KMS-11 (cell line): ENCODE results near the gene PRR23E.

ENCODE experiments used
- H2AFZ ChIP-seq: fragments of 200-600 bp; sonication (generic); 2 replicates; pipeline ENCODE4 v1.6.1; 2016; ENCODE audit warnings: antibody characterized with exemption, mixed run types, low read depth
- H3K27ac ChIP-seq: fragments of 200-600 bp; sonication (generic); 2 replicates; pipeline ENCODE4 v1.6.1; 2016; ENCODE audit warnings: mild to moderate bottlenecking, mixed run types
- H3K27me3 ChIP-seq: fragments of 200-600 bp; sonication (generic); 2 replicates; pipeline ENCODE4 v1.6.1; 2017; ENCODE audit warnings: mild to moderate bottlenecking, low read depth, mixed run types, moderate library complexity; ENCODE audit not compliant: insufficient read depth
- H3K36me3 ChIP-seq: fragments of 200-600 bp; sonication (generic); 2 replicates; pipeline ENCODE4 v1.6.1; 2017; ENCODE audit warnings: mild to moderate bottlenecking, mixed run types; ENCODE audit not compliant: insufficient read depth
- H3K4me1 ChIP-seq: fragments of 200-600 bp; sonication (generic); 2 replicates; pipeline ENCODE4 v1.6.1; 2016; ENCODE audit warnings: mild to moderate bottlenecking, low read depth, mixed run types; ENCODE audit not compliant: poor library complexity, severe bottlenecking
- H3K4me2 ChIP-seq: fragments of 200-600 bp; sonication (generic); 2 replicates; pipeline ENCODE4 v1.7.0; 2016; ENCODE audit warnings: mild to moderate bottlenecking, mixed run types
- H3K4me3 ChIP-seq: fragments of 200-600 bp; sonication (generic); IDR thresholded peaks from 2 replicates; pipeline ENCODE4 v1.6.1; 2017; ENCODE audit warnings: low read depth, low read length, mixed read lengths; ENCODE audit not compliant: insufficient read depth
- H3K79me2 ChIP-seq: fragments of 200-600 bp; sonication (generic); 2 replicates; pipeline ENCODE4 v1.6.1; 2016; ENCODE audit warnings: low read depth, mixed run types; ENCODE audit not compliant: insufficient read depth
- H3K9ac ChIP-seq: fragments of 200-600 bp; sonication (generic); 2 replicates; pipeline ENCODE4 v1.6.1; 2016; ENCODE audit warnings: mild to moderate bottlenecking, mixed run types
- H4K20me1 ChIP-seq: fragments of 200-600 bp; sonication (generic); 2 replicates; pipeline ENCODE4 v1.6.1; 2016; ENCODE audit warnings: mild to moderate bottlenecking, mixed run types; ENCODE audit not compliant: insufficient read depth
- TF ChIP-seq, protein P1 (sequence below): fragments of 200-600 bp; sonication (generic); conservative IDR thresholded peaks from 2 replicates; pipeline ENCODE4 v1.6.1; 2017; ENCODE audit warnings: low read depth, mild to moderate bottlenecking, antibody characterized with exemption, low read length, moderate library complexity, mixed read lengths

Gene PRR23E

GRCh38 chr3:127157171-127157828 lies 35.6 kb upstream of the PRR23E start:
- Histone ChIP-seq H3K36me3 (no peaks in the 10 kb centered on the region), H3K79me2 (no peaks in the 10 kb centered on the region), H3K27ac (no peak overlapping the region), H4K20me1 (no peaks in the 10 kb centered on the region), H3K27me3 (peaks cover 3% of the 10 kb centered on the region; the same call in 1 of the 2 replicates), H2AFZ (no peak overlapping the region), H3K4me3 (no peak overlapping the region), H3K4me1 (no peaks in the 10 kb centered on the region), H3K4me2 (no peak overlapping the region), H3K9ac (no peak overlapping the region)
- TF ChIP-seq, protein P1, sequence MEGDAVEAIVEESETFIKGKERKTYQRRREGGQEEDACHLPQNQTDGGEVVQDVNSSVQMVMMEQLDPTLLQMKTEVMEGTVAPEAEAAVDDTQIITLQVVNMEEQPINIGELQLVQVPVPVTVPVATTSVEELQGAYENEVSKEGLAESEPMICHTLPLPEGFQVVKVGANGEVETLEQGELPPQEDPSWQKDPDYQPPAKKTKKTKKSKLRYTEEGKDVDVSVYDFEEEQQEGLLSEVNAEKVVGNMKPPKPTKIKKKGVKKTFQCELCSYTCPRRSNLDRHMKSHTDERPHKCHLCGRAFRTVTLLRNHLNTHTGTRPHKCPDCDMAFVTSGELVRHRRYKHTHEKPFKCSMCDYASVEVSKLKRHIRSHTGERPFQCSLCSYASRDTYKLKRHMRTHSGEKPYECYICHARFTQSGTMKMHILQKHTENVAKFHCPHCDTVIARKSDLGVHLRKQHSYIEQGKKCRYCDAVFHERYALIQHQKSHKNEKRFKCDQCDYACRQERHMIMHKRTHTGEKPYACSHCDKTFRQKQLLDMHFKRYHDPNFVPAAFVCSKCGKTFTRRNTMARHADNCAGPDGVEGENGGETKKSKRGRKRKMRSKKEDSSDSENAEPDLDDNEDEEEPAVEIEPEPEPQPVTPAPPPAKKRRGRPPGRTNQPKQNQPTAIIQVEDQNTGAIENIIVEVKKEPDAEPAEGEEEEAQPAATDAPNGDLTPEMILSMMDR = no peak

GRCh38 chr3:127158614-127159229 lies 34.2 kb upstream of the PRR23E start:
- Histone ChIP-seq H3K36me3 (no peaks in the 10 kb centered on the region), H3K27me3 (peaks cover 3% of the 10 kb centered on the region; the same call in 1 of the 2 replicates), H3K27ac (no peak overlapping the region), H2AFZ (no peak overlapping the region), H3K79me2 (no peaks in the 10 kb centered on the region), H4K20me1 (no peaks in the 10 kb centered on the region), H3K4me3 (no peak overlapping the region), H3K4me1 (no peaks in the 10 kb centered on the region), H3K9ac (no peak overlapping the region), H3K4me2 (no peak overlapping the region)
- TF ChIP-seq, protein P1 = no peak

DNA sequence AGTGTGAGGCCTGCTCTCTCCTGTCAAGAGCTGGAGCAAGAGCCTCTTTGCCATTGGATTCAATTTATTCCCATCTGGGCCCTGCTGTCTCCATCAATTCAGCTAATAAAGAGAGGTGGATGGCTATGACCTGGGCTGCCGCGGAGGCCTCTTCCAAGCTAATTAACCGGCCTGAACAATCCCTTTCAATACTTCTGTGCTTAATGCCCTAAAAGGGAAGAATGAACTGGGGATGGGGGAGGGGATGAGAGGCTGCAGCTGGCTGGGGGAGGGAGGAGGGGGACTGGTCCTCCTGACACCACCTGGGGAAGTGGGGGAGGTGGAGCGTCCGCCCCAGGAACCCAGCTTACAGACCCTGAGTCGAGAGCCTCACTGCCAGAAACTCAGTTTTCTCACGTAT lies 33.4 kb upstream of the PRR23E start:
- Histone ChIP-seq H4K20me1 (no peaks in the 10 kb centered on the region), H3K36me3 (no peaks in the 10 kb centered on the region), H2AFZ (no peak overlapping the region), H3K79me2 (no peaks in the 10 kb centered on the region), H3K4me1 (no peaks in the 10 kb centered on the region), H3K27me3 (peaks cover 3% of the 10 kb centered on the region; the same call in 1 of the 2 replicates), H3K9ac (no peak overlapping the region), H3K4me2 (no peak overlapping the region), H3K27ac (no peak overlapping the region), H3K4me3 (no peak overlapping the region)
- TF ChIP-seq, protein P1 = no peak

GRCh38 chr3:127161236-127161635 lies 31.7 kb upstream of the PRR23E start:
- Histone ChIP-seq H3K4me1 (no peaks in the 10 kb centered on the region), H3K4me3 (no peak overlapping the region), H3K27me3 (peaks cover 3% of the 10 kb centered on the region; the same call in 1 of the 2 replicates), H3K4me2 (no peak overlapping the region), H4K20me1 (no peaks in the 10 kb centered on the region), H2AFZ (no peak overlapping the region), H3K36me3 (no peaks in the 10 kb centered on the region), H3K9ac (no peak overlapping the region), H3K79me2 (no peaks in the 10 kb centered on the region), H3K27ac (no peak overlapping the region)
- TF ChIP-seq, protein P1 = no peak
